ENCODE results near the gene MBOAT2. TPM values are rescaled to one million over a fixed set of nuclear protein-coding genes. Genes with fewer than 3 reads are reported as not detected.

The MBOAT2 gene
- polyA plus RNA-seq, 1 donor (not counting 4 experiments of a cell fraction or from before 2014, with no cell fraction given): 121 TPM

DNA sequence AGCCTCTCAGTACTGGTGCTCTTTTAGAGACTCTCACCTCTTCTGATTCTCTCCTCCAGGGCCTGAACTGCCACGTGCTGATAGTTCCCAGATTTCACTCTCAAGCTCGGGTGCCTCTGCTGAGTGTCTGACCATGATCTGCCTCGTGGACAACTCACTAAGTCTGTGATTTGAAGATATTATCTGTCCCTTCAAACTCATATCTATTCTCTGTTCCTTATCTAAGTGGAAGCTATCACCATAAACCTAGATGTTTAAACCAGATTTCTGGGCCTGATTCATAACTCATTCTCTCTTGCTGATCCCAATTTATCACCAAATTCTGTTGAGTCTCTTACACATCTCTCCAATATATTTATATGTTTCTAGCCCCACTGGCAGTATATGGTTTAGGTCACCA, 136.1 kb downstream of the MBOAT2 start:
- Histone ChIP-seq H3K27ac (ENCODE audit: control insufficient read depth, insufficient read depth, low read length) (no peak overlapping the region), H4K20me1 (ENCODE audit: control insufficient read depth, extremely low read depth, insufficient read depth, low read length) (no peaks in the 10 kb centered on the region), H3K4me3 (ENCODE audit: control insufficient read depth in 2 of 3, extremely low read depth in 1 of 3, insufficient read depth in 2 of 3, low read depth in 1 of 3, low read length in 3 of 3) (no peak overlapping the region), H3K4me1 (ENCODE audit: control insufficient read depth, extremely low read depth, insufficient read depth, low read length) (no peaks in the 10 kb centered on the region), H3K36me3 (ENCODE audit: control insufficient read depth in 2 of 2, extremely low read depth in 1 of 2, insufficient read depth in 2 of 2, low read length in 2 of 2) (peaks cover 9 to 17% of the 10 kb centered on the region in 2 experiments), H3K4me2 (ENCODE audit: control insufficient read depth, extremely low read depth, insufficient read depth, low read depth, low read length) (no peak overlapping the region), H3K9ac (ENCODE audit: control insufficient read depth, extremely low read depth, insufficient read depth, low read length) (no peak overlapping the region), H2AFZ (ENCODE audit: control insufficient read depth, low read length) (no peak overlapping the region), H3K9me1 (ENCODE audit: control insufficient read depth, extremely low read depth, insufficient read depth, low read length) (no peaks in the 10 kb centered on the region), H3K9me3 (ENCODE audit: control insufficient read depth, low read depth, low read length) (no peaks in the 10 kb centered on the region), H3K27me3 (ENCODE audit: control insufficient read depth, extremely low read depth, insufficient read depth, low read length) (no peaks in the 10 kb centered on the region), H3K79me2 (ENCODE audit: control insufficient read depth, insufficient read depth, low read length) (no peaks in the 10 kb centered on the region)
- dilution Hi-C loops (cut with MboI; ENCODE audit: extremely low pct_ligation_motif_present, low sequenced_read_pairs): no loop called here
- FAIRE-seq (no peak), DNase-seq (ENCODE audit: low read depth, low spot score) (no peak)
- TF ChIP-seq, protein P1, sequence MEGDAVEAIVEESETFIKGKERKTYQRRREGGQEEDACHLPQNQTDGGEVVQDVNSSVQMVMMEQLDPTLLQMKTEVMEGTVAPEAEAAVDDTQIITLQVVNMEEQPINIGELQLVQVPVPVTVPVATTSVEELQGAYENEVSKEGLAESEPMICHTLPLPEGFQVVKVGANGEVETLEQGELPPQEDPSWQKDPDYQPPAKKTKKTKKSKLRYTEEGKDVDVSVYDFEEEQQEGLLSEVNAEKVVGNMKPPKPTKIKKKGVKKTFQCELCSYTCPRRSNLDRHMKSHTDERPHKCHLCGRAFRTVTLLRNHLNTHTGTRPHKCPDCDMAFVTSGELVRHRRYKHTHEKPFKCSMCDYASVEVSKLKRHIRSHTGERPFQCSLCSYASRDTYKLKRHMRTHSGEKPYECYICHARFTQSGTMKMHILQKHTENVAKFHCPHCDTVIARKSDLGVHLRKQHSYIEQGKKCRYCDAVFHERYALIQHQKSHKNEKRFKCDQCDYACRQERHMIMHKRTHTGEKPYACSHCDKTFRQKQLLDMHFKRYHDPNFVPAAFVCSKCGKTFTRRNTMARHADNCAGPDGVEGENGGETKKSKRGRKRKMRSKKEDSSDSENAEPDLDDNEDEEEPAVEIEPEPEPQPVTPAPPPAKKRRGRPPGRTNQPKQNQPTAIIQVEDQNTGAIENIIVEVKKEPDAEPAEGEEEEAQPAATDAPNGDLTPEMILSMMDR (optimal IDR thresholded peaks at IDR 0.05 in 1 of 3, IDR thresholded peaks at IDR 0.05 in 1 of 3, conservative IDR thresholded peaks at IDR 0.05 in 1 of 3; ENCODE audit: extremely low read depth in 1 of 3, insufficient read depth in 2 of 3, low read length in 3 of 3): no peak
- TF ChIP-seq EZH2 (IDR thresholded peaks at IDR 0.05; ENCODE audit: low read length): no peak

DNA sequence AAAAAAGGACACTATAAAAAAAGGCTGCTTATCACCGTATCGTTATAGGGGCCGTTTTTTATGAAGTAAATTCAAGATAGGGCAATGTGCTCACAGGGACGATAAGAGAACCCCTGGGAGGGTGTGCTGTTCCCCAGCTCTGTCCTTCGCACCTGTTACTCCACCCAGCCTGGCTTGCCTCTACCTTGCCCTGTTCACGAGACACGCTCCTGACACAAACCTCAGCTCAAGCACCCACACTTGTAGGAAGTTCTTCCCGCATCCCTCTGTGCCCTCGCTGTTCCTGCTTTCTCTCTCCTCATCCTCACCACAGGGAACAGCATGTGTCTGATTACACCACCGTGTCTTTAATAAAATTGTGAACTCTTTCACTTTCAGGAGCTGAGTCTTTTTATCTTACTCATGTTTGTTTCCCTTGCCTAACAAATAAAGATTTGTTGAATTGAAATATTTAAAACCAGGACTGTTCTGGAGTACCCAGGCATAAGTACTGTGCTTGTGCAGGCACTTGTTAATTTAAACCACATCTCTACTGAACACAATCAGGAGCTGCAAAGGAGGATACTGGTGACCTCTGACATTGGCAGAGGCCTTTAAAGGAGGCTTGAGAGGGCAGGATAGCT, 140.0 kb downstream of the MBOAT2 start:
- H3K4me2 ChIP-seq (ENCODE audit: control insufficient read depth, extremely low read depth, insufficient read depth, low read depth, low read length): no peak overlapping the region
- no peaks in the 10 kb centered on the region for H3K9me3 ChIP-seq (ENCODE audit: control insufficient read depth, low read depth, low read length)
- H3K79me2 ChIP-seq (ENCODE audit: control insufficient read depth, insufficient read depth, low read length): no peaks in the 10 kb centered on the region
- DNase-seq (ENCODE audit: low read depth, low spot score): no peak
- H3K36me3 ChIP-seq (ENCODE audit: control insufficient read depth in 2 of 2, extremely low read depth in 1 of 2, insufficient read depth in 2 of 2, low read length in 2 of 2): peaks cover 7 to 9% of the 10 kb centered on the region in 2 experiments
- TF ChIP-seq, protein P1 (optimal IDR thresholded peaks at IDR 0.05 in 1 of 3, IDR thresholded peaks at IDR 0.05 in 1 of 3, conservative IDR thresholded peaks at IDR 0.05 in 1 of 3; ENCODE audit: extremely low read depth in 1 of 3, insufficient read depth in 2 of 3, low read length in 3 of 3): no peak
- no peak for TF ChIP-seq EZH2 (IDR thresholded peaks at IDR 0.05; ENCODE audit: low read length)
- H2AFZ ChIP-seq (ENCODE audit: control insufficient read depth, low read length): no peak overlapping the region
- no peak for FAIRE-seq
- dilution Hi-C loops (cut with MboI; ENCODE audit: extremely low pct_ligation_motif_present, low sequenced_read_pairs): no loop called here
- no peak overlapping the region for H3K27ac ChIP-seq (ENCODE audit: control insufficient read depth, insufficient read depth, low read length)
- H3K4me1 ChIP-seq (ENCODE audit: control insufficient read depth, extremely low read depth, insufficient read depth, low read length): peaks cover 7% of the 10 kb centered on the region
- no peak overlapping the region for H3K9ac ChIP-seq (ENCODE audit: control insufficient read depth, extremely low read depth, insufficient read depth, low read length)
- H3K4me3 ChIP-seq (ENCODE audit: control insufficient read depth in 2 of 3, extremely low read depth in 1 of 3, insufficient read depth in 2 of 3, low read depth in 1 of 3, low read length in 3 of 3): no peak overlapping the region
- H3K9me1 ChIP-seq (ENCODE audit: control insufficient read depth, extremely low read depth, insufficient read depth, low read length): no peaks in the 10 kb centered on the region
- H4K20me1 ChIP-seq (ENCODE audit: control insufficient read depth, extremely low read depth, insufficient read depth, low read length): no peaks in the 10 kb centered on the region
- no peaks in the 10 kb centered on the region for H3K27me3 ChIP-seq (ENCODE audit: control insufficient read depth, extremely low read depth, insufficient read depth, low read length)

All from keratinocyte (primary cell).